Heart left ventricle (tissue), 16 donors: ENCODE results near the gene PRDX6. TPM values are rescaled to one million over a fixed set of nuclear protein-coding genes. Genes with fewer than 3 reads are reported as not detected.
"Not testable (repeated sequence)": the region's sequence is repeated elsewhere in the genome, so short reads cannot be mapped to it uniquely, and the experiment has no call there.

Experiments
- ATAC-seq, 4 donors: fragments of 200-7000 bp; cut with Tn5 transposase; one replicate each; pipeline ENCODE4 v1.9.1; 2020 to 2022; ENCODE audit warnings: moderate library complexity in 4 of 4, mild to moderate bottlenecking in 3 of 4, moderate number of reproducible peaks in 1 of 4
- DNase-seq, 5 donors: peaks; one replicate each; pipeline ENCODE4 v3.0.0-alpha.2; 2020
- H3K27ac ChIP-seq, 12 donors: fragments of 200-600 bp; sonication (generic) in 4 of 12; one replicate each; pipeline versions ENCODE4 v1.5.0 to v1.8.0; 2016 to 2022; ENCODE audit warnings: mild to moderate bottlenecking in 2 of 12
- H3K27me3 ChIP-seq, 9 donors: fragments of 200-600 bp; sonication (generic) in 2 of 9; one replicate each; pipeline versions ENCODE4 v1.5.1 to v1.8.0; 2016 to 2022; ENCODE audit warnings: mild to moderate bottlenecking in 3 of 9
- H3K36me3 ChIP-seq, 9 donors: fragments of 200-600 bp; sonication (generic) in 2 of 9; one replicate each; pipeline versions ENCODE4 v1.5.0 to v1.8.0; 2018 to 2022; ENCODE audit warnings: mild to moderate bottlenecking in 2 of 9
- H3K4me1 ChIP-seq, 12 donors: fragments of 200-600 bp; sonication (generic) in 4 of 12; one replicate each; pipeline versions ENCODE4 v1.5.0 to v1.8.0; 2016 to 2022; ENCODE audit warnings: mild to moderate bottlenecking in 3 of 12
- H3K4me3 ChIP-seq, 12 donors: fragments of 200-600 bp; sonication (generic) in 4 of 12; one replicate each; pipeline versions ENCODE4 v1.5.0 to v1.8.0; 2017 to 2022; ENCODE audit warnings: mild to moderate bottlenecking in 9 of 12, moderate library complexity in 4 of 12
- H3K9me3 ChIP-seq, 12 donors: fragments of 200-600 bp; sonication (generic) in 4 of 12; one replicate each; pipeline versions ENCODE4 v1.5.0 to v1.8.0; 2016 to 2022; ENCODE audit warnings: mild to moderate bottlenecking in 1 of 12
- POLR2A ChIP-seq, 2 donors: fragments of 450-650 bp; IDR thresholded peaks; one replicate each; pipeline ENCODE4 v1.6.1; 2017; ENCODE audit warnings: antibody characterized with exemption in 2 of 2, mild to moderate bottlenecking in 2 of 2, moderate library complexity in 2 of 2
- WGBS, 4 donors: extraction: QIAGEN DNeasy Blood & Tissue Kit in 2 of 4; methylation state at CpG; one replicate each; pipeline versions ENCODE4 v1.1.5 to v1.1.7; 2013 to 2018; 5-methylcytosine and 5-hydroxymethylcytosine counted together
- intact Hi-C, 10 donors: fragments of 100-400 bp; cut with DNase I; formaldehyde crosslinking; loops; one replicate each; pipeline versions ENCODE4 v1.11.1 to v1.14.2; 2022
- polyA plus RNA-seq, 2 donors: library from polyadenylated mRNA; stranded (reverse); fragments of 200-250 nt; gene quantifications; one replicate each; pipeline ENCODE4 v1.2.3, GENCODE V29; 2013
- total RNA-seq, 9 donors: library from RNA; depleted of rRNA in 2 of 9; stranded (reverse); fragments of >200 nt in 2 of 9; fragmentation: NEBNext Ultra II Directional in 3 of 9; extraction: Animal tissue kit (Norgen Biotek cat#: 25700) in 3 of 9; gene quantifications; one replicate each; pipeline versions ENCODE4 v1.1.0 to v1.2.4, GENCODE V29; 2016 to 2023
- TF ChIP-seq, protein P1 (sequence below), 12 donors: fragments of 200-600 bp; sonication (generic) in 4 of 12; IDR thresholded peaks; one replicate each; pipeline versions ENCODE4 v1.5.0 to v1.8.0; 2018 to 2022; ENCODE audit warnings: antibody characterized with exemption in 12 of 12, mild to moderate bottlenecking in 5 of 12
- donor health status: ischemic (EF 13 %, LVEDD 7.1; RV severe dilation, severe dysfunction).
- donor health status: healthy with polysubstance abuse.
- donor health status: DM: no; HTN: yes; CAD: no.
- donor health status: DM: no; HTN: no; CAD: no.
- donor health status: ischemic (EF 25% LVEDD 6.9; RV normal size, moderate dysfunction).
- donor health status: ischemic (EF 25% LVEDD 5.7; RV mildly dilated, moderate dysfunction).
- donor health status: healthy.
- donor health status: DM: yes; HTN: yes; CAD: no.
- donor health status: ischemic (EF 35%, LVEDD 5.7; RV mildly dilated, moderate dysfunction).
- donor health status: nonischemic (EF 11% LVEDD 7.7; RV severe dilation, severe dysfunction).
- donor health status: DM: yes; HTN: yes; CAD: no.
- donor health status: PGD.
- donor health status: ischemic (EF 29% LVEDD 5.4; RV normal size, mild dysfunction).
- donor health status: nonischemic (EF 23%, LVEDD 6.1; RV moderate dilation, normal function).

PRDX6 gene
- total and polyA plus RNA-seq, 11 donors = 237 to 635 (median 433) TPM

DNA sequence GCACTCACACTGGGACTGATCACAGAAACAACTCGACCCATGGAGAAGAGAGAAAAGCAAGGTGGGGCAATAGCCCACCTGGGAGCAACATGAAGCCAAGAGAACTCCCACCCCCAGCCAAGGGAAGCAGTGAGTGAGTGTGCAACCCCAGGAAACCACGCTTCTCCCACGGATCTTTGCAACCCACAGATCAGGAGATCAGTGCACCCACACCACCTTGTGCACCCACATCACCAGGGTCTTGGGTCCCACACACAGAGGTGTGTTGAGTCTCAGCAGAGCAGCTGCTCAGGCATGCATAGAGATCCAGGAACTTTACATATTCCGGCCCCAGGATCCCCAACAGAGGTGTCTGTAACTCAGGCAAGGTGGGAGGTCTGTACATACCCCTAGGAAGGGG, 17.2 kb upstream of the PRDX6 start:
- no peak overlapping the region for H3K27ac ChIP-seq
- H3K9me3 ChIP-seq = peaks cover 0 to 20% (median 0%) of the 10 kb centered on the region in 12 donors
- H3K27me3 ChIP-seq = no peaks in the 10 kb centered on the region
- 55 to 90% (median 84%) methylated on average over 1 to 4 of the region's 4 CpGs for WGBS, 4 donors
- peaks cover 0 to 30% (median 19%) of the 10 kb centered on the region in 9 donors for H3K36me3 ChIP-seq
- DNase-seq = no peak
- no peak for ATAC-seq
- no peak for TF ChIP-seq POLR2A (IDR thresholded peaks at IDR 0.05)
- TF ChIP-seq, protein P1, sequence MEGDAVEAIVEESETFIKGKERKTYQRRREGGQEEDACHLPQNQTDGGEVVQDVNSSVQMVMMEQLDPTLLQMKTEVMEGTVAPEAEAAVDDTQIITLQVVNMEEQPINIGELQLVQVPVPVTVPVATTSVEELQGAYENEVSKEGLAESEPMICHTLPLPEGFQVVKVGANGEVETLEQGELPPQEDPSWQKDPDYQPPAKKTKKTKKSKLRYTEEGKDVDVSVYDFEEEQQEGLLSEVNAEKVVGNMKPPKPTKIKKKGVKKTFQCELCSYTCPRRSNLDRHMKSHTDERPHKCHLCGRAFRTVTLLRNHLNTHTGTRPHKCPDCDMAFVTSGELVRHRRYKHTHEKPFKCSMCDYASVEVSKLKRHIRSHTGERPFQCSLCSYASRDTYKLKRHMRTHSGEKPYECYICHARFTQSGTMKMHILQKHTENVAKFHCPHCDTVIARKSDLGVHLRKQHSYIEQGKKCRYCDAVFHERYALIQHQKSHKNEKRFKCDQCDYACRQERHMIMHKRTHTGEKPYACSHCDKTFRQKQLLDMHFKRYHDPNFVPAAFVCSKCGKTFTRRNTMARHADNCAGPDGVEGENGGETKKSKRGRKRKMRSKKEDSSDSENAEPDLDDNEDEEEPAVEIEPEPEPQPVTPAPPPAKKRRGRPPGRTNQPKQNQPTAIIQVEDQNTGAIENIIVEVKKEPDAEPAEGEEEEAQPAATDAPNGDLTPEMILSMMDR (IDR thresholded peaks at IDR 0.05) = no peak
- intact Hi-C loops = no loop called here
- no peaks in the 10 kb centered on the region for H3K4me1 ChIP-seq
- no peak overlapping the region for H3K4me3 ChIP-seq

DNA sequence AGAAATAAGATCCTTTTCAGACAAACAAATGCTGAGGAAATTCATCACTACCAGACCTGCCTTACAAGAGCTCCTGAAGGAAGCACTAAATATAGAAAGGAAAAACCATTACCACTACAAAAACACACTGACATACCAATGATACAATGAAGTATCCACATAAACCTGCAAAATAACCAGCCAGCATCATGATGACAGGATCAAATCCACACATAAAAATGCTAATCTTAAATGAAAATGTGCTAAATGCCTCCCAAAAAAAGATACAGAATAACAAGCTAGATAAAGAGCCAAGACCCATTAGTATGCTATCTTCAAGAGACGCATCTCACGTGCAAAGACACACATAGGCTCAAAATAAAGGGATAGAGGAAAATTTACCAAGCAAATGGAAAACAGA, 14.5 kb upstream of the PRDX6 start:
- WGBS, 4 donors = 87 to 93% (median 90%) methylated on average over 2 of the region's 2 CpGs
- Histone ChIP-seq H3K36me3 (peaks cover 0 to 26% (median 19%) of the 10 kb centered on the region in 9 donors), H3K9me3 (peaks cover 0 to 34% (median 0%) of the 10 kb centered on the region in 12 donors)
- H3K27ac ChIP-seq, H3K27me3 ChIP-seq, H3K4me1 ChIP-seq, DNase-seq, intact Hi-C loops, H3K4me3 ChIP-seq, ATAC-seq: not testable (repeated sequence)

DNA sequence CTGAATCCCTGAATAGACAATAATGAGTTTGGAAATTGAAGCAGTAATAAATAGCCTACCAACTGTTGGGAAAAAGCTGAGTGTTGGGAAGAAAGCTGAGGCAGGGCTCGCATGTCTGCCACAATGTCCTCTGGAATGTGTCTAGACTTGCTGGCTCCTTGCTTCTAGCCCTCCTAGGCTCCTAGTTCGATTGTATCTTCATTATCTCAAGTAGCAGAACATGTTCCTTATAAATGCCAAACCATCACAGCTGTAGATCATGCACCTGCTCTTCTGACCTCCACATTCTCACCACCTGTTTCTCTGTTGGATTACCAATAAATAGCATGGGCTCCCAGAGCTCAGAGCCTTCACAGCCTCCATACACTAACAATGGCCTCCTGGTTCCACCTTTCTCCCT, 12.9 kb upstream of the PRDX6 start:
- H3K4me1 ChIP-seq, intact Hi-C loops, H3K27ac ChIP-seq, ATAC-seq, H3K27me3 ChIP-seq, DNase-seq, H3K4me3 ChIP-seq: not testable (repeated sequence)
- 76 to 81% (median 77%) methylated on average over 2 of the region's 2 CpGs for WGBS, 4 donors
- Histone ChIP-seq H3K36me3 (peaks cover 0 to 26% (median 19%) of the 10 kb centered on the region in 9 donors), H3K9me3 (peaks cover 0 to 34% (median 0%) of the 10 kb centered on the region in 12 donors)

DNA sequence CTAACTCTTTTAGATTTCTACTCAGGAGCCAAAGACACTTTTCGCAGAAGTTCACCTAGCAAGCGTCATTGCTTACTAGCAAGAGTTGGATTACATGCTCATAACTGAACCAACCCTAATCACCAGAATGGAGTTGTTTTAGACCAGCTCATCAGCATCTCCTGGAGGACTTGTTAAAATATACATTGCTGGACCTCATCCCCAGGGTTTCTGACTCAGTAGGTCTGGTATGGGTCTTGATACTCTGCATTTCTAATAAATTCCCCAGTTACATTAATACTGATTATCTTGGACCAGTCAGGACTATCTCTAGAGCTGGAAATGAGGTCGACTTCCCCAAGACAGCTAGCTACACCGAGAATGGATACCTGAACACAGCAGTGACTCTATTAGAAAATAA, 9.7 kb upstream of the PRDX6 start:
- H3K36me3 ChIP-seq = peaks cover 0 to 4% (median 0%) of the 10 kb centered on the region in 9 donors
- no peaks in the 10 kb centered on the region for H3K27me3 ChIP-seq
- WGBS, 4 donors = 83 to 91% (median 85%) methylated on average over 4 of the region's 4 CpGs
- H3K4me3 ChIP-seq = no peak overlapping the region
- no peak for TF ChIP-seq POLR2A (IDR thresholded peaks at IDR 0.05)
- TF ChIP-seq, protein P1 (IDR thresholded peaks at IDR 0.05) = no peak
- peaks cover 0 to 40% (median 3%) of the 10 kb centered on the region in 12 donors for H3K9me3 ChIP-seq
- intact Hi-C loops = no loop called here
- ATAC-seq (no peak), DNase-seq (no peak)
- H3K27ac ChIP-seq = no peak overlapping the region
- no peaks in the 10 kb centered on the region for H3K4me1 ChIP-seq

DNA sequence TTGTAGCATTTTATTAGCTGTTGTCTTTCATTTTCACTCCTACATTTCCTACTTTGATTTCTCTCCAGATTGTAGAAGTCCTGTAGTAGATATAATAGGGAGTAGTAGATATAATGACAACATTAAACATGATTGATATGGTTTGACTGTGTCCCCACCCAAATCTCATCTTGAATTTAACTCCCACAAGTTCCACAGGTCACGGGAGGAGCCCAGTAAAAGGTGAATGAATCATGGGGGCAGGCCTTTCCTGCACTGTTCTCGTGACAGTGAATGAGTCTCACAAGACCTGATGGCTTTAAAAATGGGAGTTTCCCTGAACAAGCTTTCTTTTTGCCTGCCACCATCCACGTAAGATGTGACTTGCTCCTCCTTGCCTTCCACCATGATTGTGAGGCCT, 7.5 kb upstream of the PRDX6 start:
- WGBS, 4 donors = 94 to 100% (median 95%) methylated on average over 3 of the region's 3 CpGs

More for the DNA sequence above, 7.5 kb upstream of the PRDX6 start:
- intact Hi-C loops = loop anchor here in 3 of 10 donors (10.0 kb wide), 3 partner anchors 45 to 685 kb away; partner anchors contain the start of genes KLHL20 (in 1 of the 3) and RABGAP1L (in 1 of the 3)
- no peak overlapping the region for H3K4me3 ChIP-seq
- H3K4me1 ChIP-seq = peaks cover 0 to 17% (median 0%) of the 10 kb centered on the region in 12 donors
- peaks cover 0 to 22% (median 3%) of the 10 kb centered on the region in 12 donors for H3K9me3 ChIP-seq
- no peaks in the 10 kb centered on the region for H3K27me3 ChIP-seq
- H3K36me3 ChIP-seq = peaks cover 0 to 4% (median 0%) of the 10 kb centered on the region in 9 donors
- H3K27ac ChIP-seq = no peak overlapping the region
- no peak for DNase-seq
- TF ChIP-seq POLR2A (IDR thresholded peaks at IDR 0.05) = no peak
- TF ChIP-seq, protein P1 (IDR thresholded peaks at IDR 0.05) = no peak
- ATAC-seq = no peak
